K562 (cell line): ENCODE measurements around the gene SPON1. TPM values are rescaled to one million over a fixed set of nuclear protein-coding genes. Genes with fewer than 3 reads are reported as not detected.

Experiments used
- ATAC-seq: fragments of 200-7000 bp; cut with Tn5 transposase; 3 replicates; pipeline ENCODE4 v1.9.1; 2020; ENCODE audit warnings: moderate library complexity
- BruUV-seq: library from RNA; stranded (reverse); fragments of 400-500 nt; replicated peaks from 2 replicates; lab custom pipeline; 2021; lab: Mats Ljungman, UMichigan
- CTCF ChIA-PET: fragments of 300-600 bp; formaldehyde crosslinking; extraction: SDS; loops from one replicate; lab custom pipeline; 2021; ENCODE audit warnings: low intra/inter-chr PET ratio; lab: Yijun Ruan, JAX
- POLR2A ChIA-PET: fragments of 300-600, 350-650 bp; sonication (Branson Sonifier 250); formaldehyde crosslinking; extraction: SDS; loops from one replicate; lab custom pipeline; 2021; ENCODE audit warnings: antibody characterized with exemption, inconsistent platforms; lab: Yijun Ruan, JAX
- DNase-seq, 4 experiments: peaks; one replicate each; pipeline versions ENCODE4 v3.0.0 to v3.0.0-alpha.2; 2011 to 2018; ENCODE audit warnings: low spot score in 3 of 4, mixed read lengths in 3 of 4; ENCODE audit errors: extremely low read depth in 1 of 4
- FAIRE-seq: peaks from 2 replicates; lab custom pipeline; 2011; peaks lifted over from hg19 to GRCh38; lab: Jason Lieb, UNC
- H2AFZ ChIP-seq: 2 replicates; pipeline ENCODE4 v1.6.0; 2011; ENCODE audit warnings: low read depth, low read length, control low read depth, inconsistent platforms
- H3K27ac ChIP-seq: fragments of 200-600 bp; 3 replicates; pipeline ENCODE4 v1.8.0; 2011; ENCODE audit warnings: low read depth, mild to moderate bottlenecking, control low read depth, inconsistent platforms, low read length, moderate library complexity, mixed read lengths; ENCODE audit errors: extremely low read depth
- H3K27me3 ChIP-seq, 2 experiments: fragments of 300-600 bp in 1 of 2; 2 replicates in 1 of 2; 3 replicates in 1 of 2; pipeline versions ENCODE4 v1.6.0 to v1.8.0; 2011; ENCODE audit warnings: inconsistent platforms in 2 of 2, low read length in 2 of 2, mild to moderate bottlenecking in 1 of 2, mixed read lengths in 1 of 2, moderate library complexity in 1 of 2; ENCODE audit not compliant: control insufficient read depth in 2 of 2, insufficient read depth in 2 of 2
- H3K36me3 ChIP-seq: fragments of 300-600 bp; 3 replicates; pipeline ENCODE4 v1.8.0; 2011; ENCODE audit warnings: mild to moderate bottlenecking, low read length, inconsistent platforms; ENCODE audit not compliant: control insufficient read depth, insufficient read depth
- H3K4me1 ChIP-seq, 2 experiments: fragments of 200-600 bp in 1 of 2; replicated peaks in 1 of 2; 2 replicates in 1 of 2; 3 replicates in 1 of 2; pipeline versions ENCODE4 v1.5.1 to v1.8.0; 2011; ENCODE audit warnings: inconsistent platforms in 2 of 2, low read length in 2 of 2, mild to moderate bottlenecking in 1 of 2, mixed read lengths in 1 of 2, moderate library complexity in 1 of 2; ENCODE audit not compliant: control insufficient read depth in 2 of 2, insufficient read depth in 2 of 2
- H3K4me2 ChIP-seq: 2 replicates; pipeline ENCODE4 v1.6.1; 2011; ENCODE audit warnings: low read length, control low read depth, inconsistent platforms, mixed read lengths; ENCODE audit not compliant: insufficient read depth
- H3K4me3 ChIP-seq: fragments of 200-600 bp; sonication (generic), shearing (Covaris generic); 2 replicates; pipeline ENCODE4 v1.5.1; 2016; ENCODE audit warnings: control low read depth, inconsistent platforms
- H3K79me2 ChIP-seq: fragments of 200-600 bp; 3 replicates; pipeline ENCODE4 v1.8.0; 2011; ENCODE audit warnings: low read length, inconsistent platforms; ENCODE audit not compliant: control insufficient read depth, insufficient read depth
- H3K9ac ChIP-seq, 2 experiments: 2 replicates each; pipeline versions ENCODE4 v1.6.0 to v1.6.1; 2011; ENCODE audit warnings: low read depth in 2 of 2, low read length in 2 of 2, control low read depth in 1 of 2, inconsistent platforms in 1 of 2, mild to moderate bottlenecking in 1 of 2, mixed read lengths in 1 of 2; ENCODE audit not compliant: insufficient read depth in 1 of 2
- H3K9me1 ChIP-seq: one replicate; pipeline ENCODE4 v1.6.0; 2011; ENCODE audit warnings: inconsistent platforms, mild to moderate bottlenecking, low read length, moderate library complexity; ENCODE audit not compliant: control insufficient read depth, insufficient read depth
- H3K9me3 ChIP-seq: replicated peaks from 2 replicates; pipeline ENCODE4 v1.5.1; 2011; ENCODE audit warnings: low read depth, low read length, inconsistent platforms; ENCODE audit not compliant: control insufficient read depth, insufficient read depth
- H4K20me1 ChIP-seq: replicated peaks from 2 replicates; pipeline ENCODE4 v1.6.1; 2011; ENCODE audit warnings: low read length, inconsistent platforms, mixed read lengths; ENCODE audit not compliant: control insufficient read depth, insufficient read depth
- CC2D1A ChIP-seq: fragments of 450-650 bp; IDR thresholded peaks from 2 replicates; pipeline ENCODE4 v1.6.1; 2017; ENCODE audit warnings: mild to moderate bottlenecking
- CREB3L1 ChIP-seq: fragments of 450-650 bp; IDR thresholded peaks from 2 replicates; pipeline ENCODE4 v1.6.1; 2014; ENCODE audit warnings: low read depth, mild to moderate bottlenecking, moderate library complexity, borderline replicate concordance
- EP400 ChIP-seq: fragments of 450-650 bp; IDR thresholded peaks from 2 replicates; pipeline ENCODE4 v1.6.1; 2017; ENCODE audit warnings: antibody characterized with exemption, mild to moderate bottlenecking, moderate library complexity
- HDAC1 ChIP-seq, 2 experiments: fragments of 450-650 bp; IDR thresholded peaks; 2 replicates each; pipeline ENCODE4 v1.6.1; 2016 to 2017; ENCODE audit warnings: inconsistent platforms in 1 of 2, mild to moderate bottlenecking in 1 of 2, moderate library complexity in 1 of 2
- PREB ChIP-seq: sonication (generic); formaldehyde crosslinking; IDR thresholded peaks from 2 replicates; pipeline ENCODE4 v1.8.1; 2023; ENCODE audit warnings: mild to moderate bottlenecking, missing genetic modification reagents
- RAD21 ChIP-seq, 2 experiments: fragments of 250-450 bp in 1 of 2; fragments of 450-650 bp in 1 of 2; sonication (Bioruptor Pico) in 1 of 2; formaldehyde crosslinking in 1 of 2; IDR thresholded peaks in 1 of 2; conservative IDR thresholded peaks in 1 of 2; 2 replicates each; pipeline versions ENCODE4 v1.4.0 to v1.8.0; 2020 to 2022; ENCODE audit warnings: mild to moderate bottlenecking in 2 of 2, moderate library complexity in 1 of 2
- RBBP5 ChIP-seq: fragments of 200-600 bp; sonication (generic); IDR thresholded peaks from 2 replicates; pipeline ENCODE4 v1.6.1; 2012; ENCODE audit warnings: borderline replicate concordance, mild to moderate bottlenecking, low read length, control low read depth, inconsistent platforms; ENCODE audit not compliant: insufficient read depth, poor library complexity, severe bottlenecking
- SREBF2 ChIP-seq: sonication (generic); formaldehyde crosslinking; IDR thresholded peaks from 2 replicates; pipeline ENCODE4 v1.4.0; 2020; ENCODE audit warnings: mild to moderate bottlenecking, missing genetic modification reagents
- ZKSCAN3 ChIP-seq: fragments of 250-450 bp; sonication (Bioruptor Pico); IDR thresholded peaks from 2 replicates; pipeline ENCODE4 v1.4.0; 2020
- ZNF584 ChIP-seq: fragments of 200-800 bp; sonication (Bioruptor generic); IDR thresholded peaks from 2 replicates; pipeline ENCODE4 v1.6.1; 2016; ENCODE audit warnings: low read depth, mild to moderate bottlenecking, missing genetic modification characterization, missing compliant biosample characterization
- WGBS: fragments of 100-300 bp; shearing (Covaris generic); methylation state at CpG from one replicate; pipeline ENCODE4 v1.1.6; 2016; ENCODE audit warnings: low coverage, mixed read lengths; ENCODE audit not compliant: insufficient coverage; ENCODE audit errors: missing lambda C conversion rate; 5-methylcytosine and 5-hydroxymethylcytosine counted together
- in situ Hi-C: fragments of 300-500 bp; cut with MboI; formaldehyde crosslinking; loops from 4 replicates; pipeline ENCODE4 v1.15.0; 2018; ENCODE audit warnings: inconsistent platforms, mixed read lengths
- intact Hi-C: fragments of 100-400 bp; cut with micrococcal nuclease; formaldehyde crosslinking; loops from 2 replicates; pipeline ENCODE4 v1.14.2; 2022
- polyA plus RNA-seq, 8 experiments: library from polyadenylated mRNA; depleted of rRNA in 4 of 8; stranded (reverse) in 5 of 8; unstranded in 3 of 8; fragments of >200 nt; fragmentation: Nextera tagmentation in 2 of 8; fragmentation: Illumina TruSeq in 1 of 8; extraction: Ambion mirVana in 2 of 8; extraction: Trizol in 1 of 8; gene quantifications; 2 replicates each; pipeline versions ENCODE4 v1.2.1 to v1.2.3, GENCODE V29; 2011 to 2014; ENCODE audit warnings: inconsistent platforms in 1 of 8, missing spikeins in 1 of 8
- total RNA-seq, 7 experiments: library from RNA; depleted of rRNA in 6 of 7; stranded (reverse); fragments of >200 nt in 6 of 7; fragmentation: Illumina TruSeq in 2 of 7; extraction: Trizol in 2 of 7; gene quantifications; 2 replicates each; pipeline versions ENCODE4 v1.2.1 to v1.2.3, GENCODE V29; 2011 to 2021; ENCODE audit warnings: low replicate concordance in 1 of 7
- TF ChIP-seq, protein P1 (sequence below): sonication (generic); formaldehyde crosslinking; IDR thresholded peaks from 2 replicates; pipeline ENCODE4 v1.8.0; 2022; ENCODE audit warnings: mild to moderate bottlenecking, missing genetic modification reagents

SPON1 gene
- total and polyA plus RNA-seq, 9 of the 15 experiments (the other 6 are each of a cell fraction or from before 2014, with no cell fraction given) = 0.04 to 0.06 TPM; not detected in 7

GRCh38 chr11:13984616-13985450, 22.3 kb downstream of the SPON1 start:
- DNase-seq = no peak
- H3K4me3 ChIP-seq = no peak overlapping the region
- H2AFZ ChIP-seq = no peak overlapping the region
- no peaks in the 10 kb centered on the region for H3K36me3 ChIP-seq
- TF ChIP-seq RAD21 (CRISPR knock-in tag; conservative IDR thresholded peaks at IDR 0.05 in 1 of 2, IDR thresholded peaks at IDR 0.05 in 1 of 2) (no peak), SREBF2 (CRISPR knock-in tag) (no peak), ZKSCAN3 (CRISPR knock-in tag) (no peak), CC2D1A (no peak), EP400 (no peak), RBBP5 (no peak), ZNF584 (CRISPR knock-in tag) (no peak), HDAC1 (IDR thresholded peaks at IDR 0.05) (no peak), PREB (no peak), CREB3L1 (no peak)
- TF ChIP-seq, protein P1, sequence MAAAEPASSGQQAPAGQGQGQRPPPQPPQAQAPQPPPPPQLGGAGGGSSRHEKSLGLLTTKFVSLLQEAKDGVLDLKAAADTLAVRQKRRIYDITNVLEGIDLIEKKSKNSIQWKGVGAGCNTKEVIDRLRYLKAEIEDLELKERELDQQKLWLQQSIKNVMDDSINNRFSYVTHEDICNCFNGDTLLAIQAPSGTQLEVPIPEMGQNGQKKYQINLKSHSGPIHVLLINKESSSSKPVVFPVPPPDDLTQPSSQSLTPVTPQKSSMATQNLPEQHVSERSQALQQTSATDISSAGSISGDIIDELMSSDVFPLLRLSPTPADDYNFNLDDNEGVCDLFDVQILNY (CRISPR knock-in tag) = no peak
- peaks cover 4 to 5% of the 10 kb centered on the region in 2 experiments; a peak in 4 of 5 replicates for H3K27me3 ChIP-seq
- no peaks in the 10 kb centered on the region for H3K9me1 ChIP-seq
- no peak overlapping the region for H3K27ac ChIP-seq
- no peaks in the 10 kb centered on the region for H3K79me2 ChIP-seq
- no peaks in the 10 kb centered on the region for H3K9me3 ChIP-seq
- WGBS = 0% methylated on average over 4 of the region's 4 CpGs
- no peak overlapping the region for H3K9ac ChIP-seq
- H4K20me1 ChIP-seq = no peaks in the 10 kb centered on the region
- in situ Hi-C loops (no loop called here), intact Hi-C loops (no loop called here)
- ChIA-PET CTCF (no interaction called here), POLR2A (no interaction called here)
- no TSS peak for BruUV-seq
- H3K4me2 ChIP-seq = no peak overlapping the region
- no peak for ATAC-seq
- no peaks in the 10 kb centered on the region; a peak in 1 of 5 replicates for H3K4me1 ChIP-seq
- no peak for FAIRE-seq
